Measurements from ENCODE around the gene THOC2. TPM values are rescaled to one million over a fixed set of nuclear protein-coding genes. Genes with fewer than 3 reads are reported as not detected.
"Not testable (repeated sequence)": the region's sequence is repeated elsewhere in the genome, so short reads cannot be mapped to it uniquely, and the experiment has no call there.

THOC2 gene
- total and polyA plus RNA-seq, 2 donors, result 33.6 to 213 TPM

DNA sequence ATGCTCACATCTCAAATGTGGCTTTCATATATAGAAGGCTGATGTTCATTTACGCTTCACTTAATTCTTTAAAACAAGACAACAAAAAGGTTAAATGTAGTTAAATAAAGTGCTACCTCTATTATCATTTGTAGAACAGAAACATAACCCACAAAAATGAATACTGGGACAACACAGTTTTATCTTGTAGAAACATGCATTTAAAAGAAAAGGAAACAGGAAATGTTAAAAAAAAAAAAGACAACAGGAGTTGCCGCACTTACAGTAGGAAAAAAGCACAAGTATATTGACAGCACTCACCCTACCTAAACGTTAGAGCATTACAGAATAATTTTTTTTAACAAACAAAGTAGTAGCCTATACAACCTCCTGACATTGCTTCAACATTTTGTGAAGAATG lies 4.8 kb downstream of the THOC2 start:
- H3K4me1 ChIP-seq (ENCODE audit: insufficient read depth), result no peaks in the 10 kb centered on the region
- no peak overlapping the region for H3K27ac ChIP-seq (ENCODE audit: low read depth)
- 50% methylated on average over 3 of the region's 3 CpGs for WGBS
- H3K4me3 ChIP-seq (ENCODE audit: low read depth, low read length), result no peak overlapping the region
- no peaks in the 10 kb centered on the region for H3K36me3 ChIP-seq (ENCODE audit: insufficient read depth)
- no peak for DNase-seq (ENCODE audit: extremely low spot score)

DNA sequence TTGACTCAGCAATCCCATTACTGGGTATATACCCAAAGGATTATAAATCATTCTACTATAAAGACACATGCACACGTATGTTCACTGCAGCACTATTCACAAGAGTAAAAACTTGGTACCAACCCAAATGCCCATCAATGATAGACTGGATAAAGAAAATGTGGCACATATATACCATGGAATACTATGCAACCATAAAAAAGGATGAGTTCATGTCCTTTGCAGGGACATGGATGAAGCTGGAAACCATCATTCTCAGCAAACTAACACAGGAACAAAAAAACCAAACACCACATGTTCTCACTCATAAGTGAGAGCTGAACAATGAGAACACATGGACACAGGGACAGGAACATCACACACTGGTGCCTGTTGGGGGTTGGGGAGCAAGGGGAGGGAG lies 10.7 kb downstream of the THOC2 start:
- not testable (repeated sequence) for H3K4me3 ChIP-seq (ENCODE audit: low read depth, low read length); H3K4me1 ChIP-seq (ENCODE audit: insufficient read depth); H3K27ac ChIP-seq (ENCODE audit: low read depth); DNase-seq (ENCODE audit: extremely low spot score); H3K36me3 ChIP-seq (ENCODE audit: insufficient read depth)
- 97% methylated on average over 1 of the region's 1 CpG for WGBS

DNA sequence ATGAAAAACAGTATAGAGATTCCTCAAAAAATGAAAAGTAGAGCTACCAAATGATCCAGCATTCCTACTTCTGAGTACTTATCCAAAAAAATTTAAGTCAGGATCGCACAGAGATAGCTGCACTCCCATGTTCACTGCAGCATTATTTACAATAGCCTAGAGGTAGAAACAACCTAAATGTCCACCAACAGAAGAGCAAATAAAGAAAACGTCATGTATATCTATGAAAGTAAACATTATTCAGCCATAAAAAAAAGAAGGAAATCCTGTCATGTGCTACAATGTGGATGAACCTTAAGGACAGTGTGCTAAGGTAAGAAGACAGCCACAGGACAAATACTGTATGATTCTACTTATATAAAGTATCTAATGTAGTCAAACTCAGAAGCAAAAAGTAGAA lies 12.4 kb downstream of the THOC2 start:
- Histone ChIP-seq H3K36me3 (ENCODE audit: insufficient read depth) (no peaks in the 10 kb centered on the region), H3K27ac (ENCODE audit: low read depth) (no peak overlapping the region), H3K4me1 (ENCODE audit: insufficient read depth) (no peaks in the 10 kb centered on the region), H3K4me3 (ENCODE audit: low read depth, low read length) (no peak overlapping the region)
- no peak for DNase-seq (ENCODE audit: extremely low spot score)
- 45% methylated on average over 2 of the region's 2 CpGs for WGBS

DNA sequence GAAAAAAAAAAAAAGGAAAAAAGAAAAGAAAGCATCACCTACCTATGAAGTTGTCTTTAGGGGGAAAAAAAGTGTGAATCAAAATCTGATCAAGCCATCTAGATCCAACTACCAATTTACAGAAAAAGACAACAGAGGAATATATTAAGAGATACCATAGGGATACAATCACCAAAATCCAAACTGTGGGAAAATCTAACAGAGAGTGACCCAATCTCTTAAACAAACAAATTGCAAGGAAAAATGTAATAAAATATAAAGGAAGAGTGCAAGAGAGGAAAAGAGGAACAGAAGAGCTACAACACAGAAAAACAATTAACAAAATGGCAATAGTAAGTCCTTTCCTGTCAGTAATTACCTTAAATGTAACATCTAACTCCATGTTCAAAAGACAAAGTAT lies 19.0 kb downstream of the THOC2 start:
- no peak for DNase-seq (ENCODE audit: extremely low spot score)
- H3K27ac ChIP-seq (ENCODE audit: low read depth), result no peak overlapping the region

DNA sequence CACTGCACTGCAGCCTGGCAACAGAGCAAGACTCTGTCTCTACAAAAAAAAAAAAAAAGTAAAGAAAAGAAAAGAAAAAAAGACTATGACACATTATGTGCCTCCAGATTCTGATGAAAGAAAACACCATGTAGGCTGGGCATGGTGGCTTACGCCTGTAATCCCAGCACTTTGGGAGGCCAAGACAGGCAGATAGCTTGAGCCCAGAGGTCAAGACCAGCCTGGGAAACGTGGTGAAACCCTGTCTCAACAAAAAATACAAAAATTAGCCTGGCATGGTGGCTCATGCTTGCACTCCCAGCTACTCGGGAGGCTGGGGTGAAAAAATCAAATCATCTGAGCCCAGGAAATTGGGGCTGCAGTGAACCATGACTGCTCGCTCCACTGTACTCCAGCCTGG lies 19.4 kb downstream of the THOC2 start:
- no peak for DNase-seq (ENCODE audit: extremely low spot score)
- no peak overlapping the region for H3K27ac ChIP-seq (ENCODE audit: low read depth)
- H3K4me1 ChIP-seq (ENCODE audit: insufficient read depth), result no peaks in the 10 kb centered on the region
- H3K4me3 ChIP-seq (ENCODE audit: low read depth, low read length), result no peak overlapping the region
- H3K36me3 ChIP-seq (ENCODE audit: insufficient read depth), result no peaks in the 10 kb centered on the region
- WGBS, result 75% methylated on average over 4 of the region's 4 CpGs

More for the DNA sequence above, 19.0 kb downstream of the THOC2 start:
- H3K4me1 ChIP-seq (ENCODE audit: insufficient read depth), result no peaks in the 10 kb centered on the region
- no peak overlapping the region for H3K4me3 ChIP-seq (ENCODE audit: low read depth, low read length)
- no peaks in the 10 kb centered on the region for H3K36me3 ChIP-seq (ENCODE audit: insufficient read depth)

DNA sequence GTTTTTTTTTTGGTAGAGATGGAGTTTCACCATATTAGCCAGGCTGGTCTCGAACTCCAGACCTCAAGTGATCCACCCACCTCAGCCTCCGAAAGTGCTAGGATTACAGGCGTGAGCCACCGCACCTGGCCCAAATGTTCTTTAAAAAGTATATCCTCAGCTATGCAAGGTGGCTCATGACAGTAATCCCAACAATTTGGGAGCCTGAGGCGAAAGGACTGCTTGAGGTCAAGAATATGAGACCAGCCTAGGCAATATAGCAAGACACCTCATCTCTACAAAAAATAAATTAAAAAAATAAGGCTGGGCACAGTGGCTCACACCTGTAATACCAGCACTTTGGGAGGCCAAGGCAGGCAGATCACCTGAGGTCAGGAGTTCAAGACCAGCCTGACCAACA lies 21.7 kb downstream of the THOC2 start:
- not testable (repeated sequence) for H3K4me1 ChIP-seq (ENCODE audit: insufficient read depth); H3K27ac ChIP-seq (ENCODE audit: low read depth); DNase-seq (ENCODE audit: extremely low spot score); H3K36me3 ChIP-seq (ENCODE audit: insufficient read depth); H3K4me3 ChIP-seq (ENCODE audit: low read depth, low read length)
- WGBS, result 97% methylated on average over 5 of the region's 5 CpGs

DNA sequence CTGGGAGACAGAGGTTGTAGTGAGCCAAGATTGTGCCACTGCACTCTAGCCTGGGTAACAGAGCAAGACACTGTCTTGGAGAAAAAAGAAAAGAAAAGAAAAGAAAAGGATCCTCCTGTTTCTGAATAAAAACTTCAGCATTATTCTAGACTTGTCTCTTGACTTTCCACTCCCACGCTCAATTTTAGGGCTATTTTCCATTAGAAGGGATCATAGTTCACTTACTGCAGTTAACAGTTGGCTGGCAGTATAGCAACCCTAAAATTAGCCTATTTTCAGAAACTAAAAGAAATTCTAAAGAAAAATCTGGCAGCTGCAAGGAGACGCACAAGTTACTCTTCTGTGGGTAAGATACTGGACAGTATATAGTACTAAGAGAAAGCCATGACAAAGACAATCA lies 28.1 kb downstream of the THOC2 start:
- H3K4me1 ChIP-seq (ENCODE audit: insufficient read depth), result no peaks in the 10 kb centered on the region
- H3K27ac ChIP-seq (ENCODE audit: low read depth), result no peak overlapping the region
- no peak for DNase-seq (ENCODE audit: extremely low spot score)
- no peaks in the 10 kb centered on the region for H3K36me3 ChIP-seq (ENCODE audit: insufficient read depth)
- H3K4me3 ChIP-seq (ENCODE audit: low read depth, low read length), result no peak overlapping the region
- WGBS, result 74% methylated on average over 2 of the region's 2 CpGs

DNA sequence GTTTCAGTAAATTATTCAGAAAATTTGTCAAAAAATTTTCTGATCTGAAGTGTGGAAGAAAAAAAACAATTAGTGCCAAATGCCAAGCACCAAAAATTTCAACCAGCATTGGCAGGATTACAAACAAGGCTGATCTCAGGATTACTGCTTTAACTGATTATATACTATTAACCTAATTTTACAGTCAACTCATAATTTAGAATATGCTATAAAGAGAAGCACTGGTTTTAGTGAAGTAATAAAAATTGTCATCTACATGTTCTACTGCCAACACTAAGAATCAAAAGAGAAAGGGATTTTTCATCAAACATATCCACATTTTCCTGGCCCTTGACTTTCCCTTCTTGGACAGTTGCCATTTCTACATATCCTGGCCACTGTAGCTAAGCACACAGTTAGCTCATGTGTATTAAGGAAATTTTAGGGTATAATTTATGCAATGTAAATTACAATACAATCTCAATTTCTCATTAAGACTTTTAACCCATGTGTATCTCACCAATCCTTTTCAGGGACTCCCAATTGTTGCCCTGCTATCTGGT lies 33.8 kb downstream of the THOC2 start:
- Histone ChIP-seq H3K36me3 (ENCODE audit: insufficient read depth) (no peaks in the 10 kb centered on the region), H3K4me1 (ENCODE audit: insufficient read depth) (no peaks in the 10 kb centered on the region), H3K4me3 (ENCODE audit: low read depth, low read length) (no peak overlapping the region), H3K27ac (ENCODE audit: low read depth) (no peak overlapping the region)
- DNase-seq (ENCODE audit: extremely low spot score), result no peak

DNA sequence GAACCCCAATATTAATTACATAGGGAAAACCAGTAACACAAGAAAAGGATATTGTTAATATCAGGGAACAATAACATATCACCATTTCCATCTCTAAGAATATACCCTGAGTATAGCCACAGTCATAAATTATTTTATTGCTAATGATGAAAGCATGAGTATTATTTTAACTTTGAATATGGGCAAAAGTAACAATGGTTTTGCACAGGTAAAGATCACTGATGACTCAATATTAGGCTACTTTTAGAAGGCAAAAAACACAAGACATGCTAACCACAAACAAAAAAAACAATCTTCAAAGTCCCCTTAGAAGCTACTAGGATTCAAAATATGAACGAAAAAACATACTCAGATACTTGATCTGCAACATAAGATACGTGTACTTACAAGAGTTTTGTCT lies 36.5 kb downstream of the THOC2 start:
- H3K4me1 ChIP-seq (ENCODE audit: insufficient read depth), result no peaks in the 10 kb centered on the region
- WGBS, result 74% methylated on average over 2 of the region's 2 CpGs
- H3K4me3 ChIP-seq (ENCODE audit: low read depth, low read length), result no peak overlapping the region
- no peak for DNase-seq (ENCODE audit: extremely low spot score)
- no peak overlapping the region for H3K27ac ChIP-seq (ENCODE audit: low read depth)
- no peaks in the 10 kb centered on the region for H3K36me3 ChIP-seq (ENCODE audit: insufficient read depth)

DNA sequence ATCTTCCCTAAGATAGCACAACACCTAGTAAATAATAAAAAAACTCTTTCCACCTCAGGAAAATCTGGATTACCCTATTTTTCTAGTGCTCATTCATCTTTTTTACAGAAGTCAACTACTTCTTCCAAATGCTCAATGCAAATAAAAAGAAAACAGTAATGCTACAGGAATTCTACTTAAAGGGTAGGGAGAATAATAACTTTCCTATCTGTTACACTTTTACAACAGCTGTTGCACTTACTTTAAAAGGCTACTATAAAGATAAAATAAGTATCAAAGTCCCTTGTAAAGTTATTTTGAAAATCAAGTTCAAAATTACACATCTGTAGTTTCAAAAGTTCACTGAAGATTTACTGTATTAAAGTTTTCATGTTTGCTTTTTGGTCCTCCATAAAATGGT lies 37.6 kb downstream of the THOC2 start:
- Histone ChIP-seq H3K36me3 (ENCODE audit: insufficient read depth) (no peaks in the 10 kb centered on the region), H3K4me1 (ENCODE audit: insufficient read depth) (no peaks in the 10 kb centered on the region), H3K4me3 (ENCODE audit: low read depth, low read length) (no peak overlapping the region), H3K27ac (ENCODE audit: low read depth) (no peak overlapping the region)
- no peak for DNase-seq (ENCODE audit: extremely low spot score)

DNA sequence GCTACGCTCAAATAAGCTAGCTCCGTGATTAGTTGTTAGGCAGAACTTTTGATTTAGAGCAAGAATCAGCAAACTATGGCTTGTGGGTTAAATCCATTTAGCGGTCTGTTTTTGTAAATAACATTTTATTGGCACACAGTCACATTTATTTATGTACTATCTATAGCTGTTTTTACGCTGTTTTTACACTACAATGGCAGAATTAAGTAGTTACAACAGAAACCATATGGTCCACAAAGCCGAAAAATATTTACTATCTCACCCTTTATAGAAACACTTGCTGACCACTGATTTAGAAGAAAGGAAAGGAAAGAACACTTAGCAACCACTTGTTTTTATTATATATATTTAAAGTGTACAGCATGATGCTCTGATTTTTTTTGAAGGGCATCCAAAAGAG lies 41.1 kb downstream of the THOC2 start:
- Histone ChIP-seq H3K36me3 (ENCODE audit: insufficient read depth) (no peaks in the 10 kb centered on the region), H3K4me3 (ENCODE audit: low read depth, low read length) (no peak overlapping the region), H3K27ac (ENCODE audit: low read depth) (no peak overlapping the region), H3K4me1 (ENCODE audit: insufficient read depth) (no peaks in the 10 kb centered on the region)
- whole genome bisulfite sequencing, result 78% methylated on average over 5 of the region's 5 CpGs
- no peak for DNase-seq (ENCODE audit: extremely low spot score)

DNA sequence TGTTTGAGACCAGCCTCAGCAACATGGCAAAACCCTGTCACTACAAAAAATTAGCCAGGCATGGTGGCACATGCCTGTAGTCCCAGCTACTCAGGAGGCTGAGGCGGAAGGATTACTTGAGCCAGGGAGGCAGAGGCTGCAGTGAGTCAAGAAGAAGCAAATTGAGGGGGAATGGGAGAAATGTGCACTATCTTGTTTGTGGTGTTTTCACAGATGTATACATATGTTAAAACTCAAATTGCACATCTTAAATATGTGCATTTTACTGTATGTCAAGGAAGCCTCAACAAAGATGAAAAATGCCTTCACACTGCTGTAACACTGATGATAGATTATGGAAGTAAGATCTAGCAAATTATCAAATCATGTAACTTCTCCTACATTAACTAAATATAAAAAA lies 44.3 kb downstream of the THOC2 start:
- DNase-seq (ENCODE audit: extremely low spot score), result no peak
- 100% methylated on average over 1 of the region's 1 CpG for WGBS
- Histone ChIP-seq H3K4me3 (ENCODE audit: low read depth, low read length) (no peak overlapping the region), H3K27ac (ENCODE audit: low read depth) (no peak overlapping the region), H3K36me3 (ENCODE audit: insufficient read depth) (no peaks in the 10 kb centered on the region), H3K4me1 (ENCODE audit: insufficient read depth) (no peaks in the 10 kb centered on the region)

DNA sequence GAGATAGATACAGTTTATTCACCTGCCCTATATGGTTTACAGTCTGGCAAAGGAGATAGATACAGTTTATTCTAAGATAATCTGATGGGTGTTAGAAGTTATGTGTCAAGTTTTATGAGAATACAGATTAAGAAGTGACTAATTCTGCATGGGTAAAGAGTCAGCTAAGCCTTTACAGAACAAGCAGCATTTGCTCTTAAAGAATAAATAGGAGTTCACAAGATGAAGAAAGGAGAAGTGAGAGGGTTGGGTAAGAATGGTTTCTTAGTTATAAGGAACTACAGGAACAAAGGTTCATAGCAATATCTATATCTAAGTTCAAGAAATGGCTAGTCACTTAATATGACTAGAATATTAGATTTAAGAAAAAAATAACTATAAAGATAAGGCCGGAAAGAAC lies 47.6 kb downstream of the THOC2 start:
- Histone ChIP-seq H3K36me3 (ENCODE audit: insufficient read depth) (no peaks in the 10 kb centered on the region), H3K4me1 (ENCODE audit: insufficient read depth) (no peaks in the 10 kb centered on the region), H3K27ac (ENCODE audit: low read depth) (no peak overlapping the region), H3K4me3 (ENCODE audit: low read depth, low read length) (no peak overlapping the region)
- 27% methylated on average over 1 of the region's 1 CpG for WGBS
- DNase-seq (ENCODE audit: extremely low spot score), result no peak

DNA sequence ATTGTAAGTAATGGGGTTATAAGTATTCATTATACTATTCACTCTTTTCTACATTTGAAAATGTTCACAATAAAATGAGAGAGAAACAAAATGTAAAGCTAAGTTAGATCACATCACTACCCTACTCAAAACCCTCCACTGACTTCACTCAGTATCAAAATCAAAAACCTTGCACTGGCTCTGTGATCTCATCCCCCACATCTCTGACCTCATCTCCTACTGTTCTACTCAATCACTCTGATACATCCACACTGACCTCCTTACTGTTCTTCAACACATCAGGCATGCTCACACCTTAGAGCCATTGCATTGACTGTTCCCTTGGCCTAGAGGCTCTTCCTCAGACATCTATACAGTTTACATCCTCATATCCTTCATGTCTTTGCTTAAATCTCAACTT lies 50.7 kb downstream of the THOC2 start:
- H3K27ac ChIP-seq (ENCODE audit: low read depth), result no peak overlapping the region
- DNase-seq (ENCODE audit: extremely low spot score), result no peak
- no peak overlapping the region for H3K4me3 ChIP-seq (ENCODE audit: low read depth, low read length)
- H3K36me3 ChIP-seq (ENCODE audit: insufficient read depth), result no peaks in the 10 kb centered on the region
- no peaks in the 10 kb centered on the region for H3K4me1 ChIP-seq (ENCODE audit: insufficient read depth)

DNA sequence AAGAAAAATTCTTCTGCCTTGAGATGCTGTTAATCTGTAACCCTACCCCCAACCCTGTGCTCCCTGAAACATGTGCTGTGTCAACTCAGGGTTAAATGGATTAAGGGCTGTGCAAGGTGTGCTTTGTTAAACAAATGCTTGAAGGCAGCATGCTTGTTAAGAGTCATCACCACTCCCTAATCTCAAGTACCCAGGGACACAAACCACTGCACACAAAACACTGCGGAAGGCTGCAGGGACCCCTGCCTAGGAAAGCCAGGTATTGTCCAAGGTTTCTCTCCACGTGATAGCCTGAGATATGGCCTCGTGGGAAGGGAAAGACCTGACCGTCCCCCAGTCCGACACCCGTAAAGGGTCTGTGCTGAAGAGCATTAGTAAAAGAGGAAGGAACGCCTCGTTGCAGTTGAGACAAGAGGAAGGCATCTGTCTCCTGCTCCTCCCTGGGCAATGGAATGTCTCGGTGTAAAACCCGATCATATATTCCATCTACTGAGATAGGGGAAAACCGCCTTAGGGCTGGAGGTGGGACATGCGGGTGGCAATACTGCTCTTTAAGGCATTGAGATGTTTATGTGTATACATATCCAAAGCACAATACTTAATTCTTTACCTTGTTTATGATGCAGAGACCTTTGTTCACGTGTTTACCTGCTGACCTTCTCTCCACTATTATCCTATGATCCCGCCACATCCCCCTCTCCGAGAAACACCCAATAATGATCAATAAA lies 53.0 kb downstream of the THOC2 start:
- not testable (repeated sequence) for H3K4me3 ChIP-seq (ENCODE audit: low read depth, low read length); H3K27ac ChIP-seq (ENCODE audit: low read depth); DNase-seq (ENCODE audit: extremely low spot score); H3K36me3 ChIP-seq (ENCODE audit: insufficient read depth); H3K4me1 ChIP-seq (ENCODE audit: insufficient read depth)
- 94% methylated on average over 15 of the region's 15 CpGs for WGBS

All from urinary bladder (tissue), 4 donors.